Mesangial cell (primary cell): ENCODE data around the gene MBLAC2. TPM values are rescaled to one million over a fixed set of nuclear protein-coding genes. Genes with fewer than 3 reads are reported as not detected.

Source experiments
- total RNA-seq: library from RNA; depleted of rRNA; stranded (reverse); fragments of >200 nt; gene quantifications from 2 replicates; pipeline ENCODE4 v1.2.3, GENCODE V29; 2015

MBLAC2 gene
- total RNA-seq, result 2.4 and 4.4 TPM in 2 replicates

GRCh38 chr5:90474235-90475107 is at the start of gene MBLAC2, which contains the start of gene POLR3G:
TSS of gene MBLAC2 (minus strand) at chr5:90474771. CDS start at chr5:90474292, 479 bp downstream.
TSS of gene POLR3G (plus strand) at chr5:90474864. CDS start at chr5:90485568, 10,704 bp downstream.

GRCh38 chr5:90409318-90410177 is 65.0 kb downstream of the MBLAC2 start, which contains the start of gene CETN3:
TSS of gene CETN3 (minus strand) at chr5:90409756. CDS start at chr5:90409661, 95 bp downstream.

Other genes with a start within 250 kb of the MBLAC2 start
- gene CETN3, start 65.0 kb downstream of the MBLAC2 start, total RNA-seq, result 1.0 and 6.4 TPM in 2 replicates
- gene POLR3G, start 93 bp upstream of the MBLAC2 start, total RNA-seq, result 5.6 and 11.6 TPM in 2 replicates
- 6.5 and 6.7 TPM in 2 replicates for gene LYSMD3, start 54.8 kb upstream of the MBLAC2 start, total RNA-seq
- gene ADGRV1, start 84.0 kb upstream of the MBLAC2 start, total RNA-seq, result 0.76 and 0.81 TPM in 2 replicates